Activated B cell treated with CpG ODN at 0.5 μM for 24 hours (primary cell): ENCODE data around the gene ERO1B. TPM values are rescaled to one million over a fixed set of nuclear protein-coding genes. Genes with fewer than 3 reads are reported as not detected.

Experiments used
- ATAC-seq: fragments of 200-7000 bp; cut with Tn5 transposase; one replicate; pipeline ENCODE4 v1.10.0; 2021; ENCODE audit warnings: low read depth, mild to moderate bottlenecking, moderate library complexity
- CTCF ChIA-PET: fragments of 350-600 bp; sonication (Branson Sonifier 250); formaldehyde crosslinking; loops from one replicate; lab custom pipeline; 2021; ENCODE audit warnings: antibody characterized with exemption; lab: Charles Lee
- POLR2A ChIA-PET: fragments of 350-600 bp; sonication (Branson Sonifier 250); formaldehyde crosslinking; loops from one replicate; lab custom pipeline; 2021; ENCODE audit warnings: antibody characterized with exemption; lab: Charles Lee
- DNase-seq: peaks from one replicate; pipeline ENCODE4 v3.0.0; 2022
- H3K27ac Mint-ChIP-seq: one replicate; pipeline ENCODE4 v1.8.0; 2020; ENCODE audit warnings: mixed read lengths
- H3K27me3 Mint-ChIP-seq: one replicate; pipeline ENCODE4 v1.8.0; 2021; ENCODE audit warnings: mixed read lengths
- H3K36me3 Mint-ChIP-seq: one replicate; pipeline ENCODE4 v1.8.0; 2021; ENCODE audit warnings: low read depth, mixed read lengths
- H3K4me1 Mint-ChIP-seq: one replicate; pipeline ENCODE4 v1.8.0; 2021; ENCODE audit warnings: mixed read lengths
- H3K4me3 Mint-ChIP-seq: one replicate; pipeline ENCODE4 v1.8.0; 2020; ENCODE audit warnings: mild to moderate bottlenecking, mixed read lengths
- H3K9me3 Mint-ChIP-seq: one replicate; pipeline ENCODE4 v1.8.0; 2020; ENCODE audit warnings: mixed read lengths
- intact Hi-C: fragments of 100-400 bp; cut with micrococcal nuclease; formaldehyde crosslinking; loops from one replicate; pipeline ENCODE4 v1.15.1; 2024
- total RNA-seq: library from RNA; stranded (reverse); gene quantifications from 2 replicates; pipeline ENCODE4 v1.2.3, GENCODE V29; 2022
- TF ChIP-seq, protein P1 (sequence below): fragments of 200-600 bp; IDR thresholded peaks from one replicate; pipeline ENCODE4 v1.8.0; 2022; ENCODE audit warnings: antibody characterized with exemption, mild to moderate bottlenecking

The ERO1B gene
- total RNA-seq, 1 donor from 2014 or later, result 17.5 TPM

- Mint-ChIP-seq H3K4me1 (no peaks in the 10 kb centered on the region), H3K27me3 (no peaks in the 10 kb centered on the region), H3K4me3 (no peak overlapping the region), H3K27ac (no peak overlapping the region), H3K9me3 (no peaks in the 10 kb centered on the region), H3K36me3 (peaks cover 55% of the 10 kb centered on the region)
- ATAC-seq (no peak), DNase-seq (no peak)
- intact Hi-C loops, result no loop called here
- ChIA-PET CTCF (no interaction called here), POLR2A (interaction anchor here (0.6 kb wide), 1 partner anchor 63 kb away, joined by 3 read pairs; no protein-coding TSS in a partner anchor)
- TF ChIP-seq, protein P1, sequence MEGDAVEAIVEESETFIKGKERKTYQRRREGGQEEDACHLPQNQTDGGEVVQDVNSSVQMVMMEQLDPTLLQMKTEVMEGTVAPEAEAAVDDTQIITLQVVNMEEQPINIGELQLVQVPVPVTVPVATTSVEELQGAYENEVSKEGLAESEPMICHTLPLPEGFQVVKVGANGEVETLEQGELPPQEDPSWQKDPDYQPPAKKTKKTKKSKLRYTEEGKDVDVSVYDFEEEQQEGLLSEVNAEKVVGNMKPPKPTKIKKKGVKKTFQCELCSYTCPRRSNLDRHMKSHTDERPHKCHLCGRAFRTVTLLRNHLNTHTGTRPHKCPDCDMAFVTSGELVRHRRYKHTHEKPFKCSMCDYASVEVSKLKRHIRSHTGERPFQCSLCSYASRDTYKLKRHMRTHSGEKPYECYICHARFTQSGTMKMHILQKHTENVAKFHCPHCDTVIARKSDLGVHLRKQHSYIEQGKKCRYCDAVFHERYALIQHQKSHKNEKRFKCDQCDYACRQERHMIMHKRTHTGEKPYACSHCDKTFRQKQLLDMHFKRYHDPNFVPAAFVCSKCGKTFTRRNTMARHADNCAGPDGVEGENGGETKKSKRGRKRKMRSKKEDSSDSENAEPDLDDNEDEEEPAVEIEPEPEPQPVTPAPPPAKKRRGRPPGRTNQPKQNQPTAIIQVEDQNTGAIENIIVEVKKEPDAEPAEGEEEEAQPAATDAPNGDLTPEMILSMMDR, result no peak
Observed at GRCh38 chr1:236222632-236223031, 59.1 kb downstream of the ERO1B start.

DNA sequence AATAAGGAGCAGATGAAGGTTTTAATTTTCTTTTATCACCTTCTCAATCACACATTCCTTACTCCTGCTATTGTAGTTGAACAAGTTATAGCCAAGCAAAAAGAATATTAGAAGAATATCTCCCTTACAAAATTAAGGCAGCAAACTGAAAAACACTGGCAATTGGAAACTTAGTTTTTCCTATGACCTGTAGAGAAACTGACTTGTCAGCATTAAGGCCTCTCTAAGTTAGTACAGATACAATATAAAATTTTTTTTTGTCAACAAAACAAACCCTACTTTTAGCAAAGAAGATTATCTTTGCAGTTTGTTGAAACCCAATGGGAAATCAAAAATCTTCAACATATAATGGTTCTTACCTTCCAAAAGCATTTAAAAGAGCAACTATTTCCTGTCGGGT is 61.3 kb downstream of the ERO1B start:
- peaks cover 53% of the 10 kb centered on the region for H3K36me3 Mint-ChIP-seq

GRCh38 chr1:236214761-236215160 is 67.0 kb downstream of the ERO1B start:
- Mint-ChIP-seq H3K36me3 (peaks cover 36% of the 10 kb centered on the region), H3K4me1 (no peaks in the 10 kb centered on the region), H3K4me3 (no peak overlapping the region), H3K27me3 (no peaks in the 10 kb centered on the region), H3K27ac (no peak overlapping the region), H3K9me3 (no peaks in the 10 kb centered on the region)
- ChIA-PET POLR2A (no interaction called here), CTCF (no interaction called here)
- DNase-seq, result no peak
- intact Hi-C loops, result loop anchor here (5.0 kb wide), 1 partner anchor 72 kb away; the partner anchor contains the start of gene GPR137B
- no peak for ATAC-seq
- TF ChIP-seq, protein P1, result no peak

More for the DNA sequence above, 61.3 kb downstream of the ERO1B start:
- H3K4me1 Mint-ChIP-seq, result no peaks in the 10 kb centered on the region
- ATAC-seq (no peak), DNase-seq (no peak)
- TF ChIP-seq, protein P1, result no peak
- no peak overlapping the region for H3K27ac Mint-ChIP-seq
- intact Hi-C loops, result no loop called here
- POLR2A ChIA-PET, result no interaction called here
- no peaks in the 10 kb centered on the region for H3K9me3 Mint-ChIP-seq
- H3K4me3 Mint-ChIP-seq, result no peak overlapping the region
- no peaks in the 10 kb centered on the region for H3K27me3 Mint-ChIP-seq
- CTCF ChIA-PET, result no interaction called here

GRCh38 chr1:236213534-236213933 is 68.2 kb downstream of the ERO1B start:
- intact Hi-C loops, result no loop called here
- ATAC-seq (no peak), DNase-seq (no peak)
- H3K4me3 Mint-ChIP-seq, result no peak overlapping the region
- POLR2A ChIA-PET, result no interaction called here
- CTCF ChIA-PET, result no interaction called here
- H3K36me3 Mint-ChIP-seq, result peaks cover 36% of the 10 kb centered on the region
- no peak overlapping the region for H3K27ac Mint-ChIP-seq
- no peaks in the 10 kb centered on the region for H3K4me1 Mint-ChIP-seq
- H3K27me3 Mint-ChIP-seq, result no peaks in the 10 kb centered on the region
- TF ChIP-seq, protein P1, result no peak
- H3K9me3 Mint-ChIP-seq, result no peaks in the 10 kb centered on the region

- H3K36me3 Mint-ChIP-seq, result peaks cover 41% of the 10 kb centered on the region
- H3K27me3 Mint-ChIP-seq, result no peaks in the 10 kb centered on the region
- no peak overlapping the region for H3K27ac Mint-ChIP-seq
- TF ChIP-seq, protein P1, result no peak
- POLR2A ChIA-PET, result no interaction called here
- H3K4me3 Mint-ChIP-seq, result no peak overlapping the region
- ATAC-seq (no peak), DNase-seq (no peak)
- no peaks in the 10 kb centered on the region for H3K4me1 Mint-ChIP-seq
- intact Hi-C loops, result no loop called here
- H3K9me3 Mint-ChIP-seq, result no peaks in the 10 kb centered on the region
- CTCF ChIA-PET, result no interaction called here
Observed at GRCh38 chr1:236211815-236212214, 69.9 kb downstream of the ERO1B start.
